Smooth muscle cell (in vitro differentiated cells): ENCODE results near the gene B4GAT1. TPM values are rescaled to one million over a fixed set of nuclear protein-coding genes. Genes with fewer than 3 reads are reported as not detected.

ENCODE experiments used
- DNase-seq: peaks from one replicate; lab custom pipeline; 2025; ENCODE audit not compliant: unreplicated experiment; lab: John Stamatoyannopoulos, UW
- H2AFZ ChIP-seq: fragments of 200-600 bp; sonication (generic); 2 replicates; pipeline ENCODE4 v1.6.0; 2016; ENCODE audit warnings: antibody characterized with exemption, low read depth, mild to moderate bottlenecking
- H3F3A ChIP-seq: fragments of 200-600 bp; sonication (generic); 2 replicates; pipeline ENCODE4 v1.6.0; 2017; ENCODE audit warnings: antibody characterized with exemption, low read depth
- H3K27ac ChIP-seq: fragments of 200-600 bp; sonication (generic); 2 replicates; pipeline ENCODE4 v1.5.1; 2016; ENCODE audit warnings: low read depth, mild to moderate bottlenecking
- H3K27me3 ChIP-seq: fragments of 200-600 bp; sonication (generic); 2 replicates; pipeline ENCODE4 v1.6.1; 2016; ENCODE audit warnings: low read depth, mild to moderate bottlenecking
- H3K36me3 ChIP-seq: fragments of 200-600 bp; sonication (generic); 2 replicates; pipeline ENCODE4 v1.5.1; 2016; ENCODE audit warnings: low read depth
- H3K4me1 ChIP-seq: fragments of 200-600 bp; sonication (generic); 2 replicates; pipeline ENCODE4 v1.5.1; 2016; ENCODE audit warnings: low read depth
- H3K4me2 ChIP-seq: fragments of 200-600 bp; sonication (generic); 2 replicates; pipeline ENCODE4 v1.6.0; 2016; ENCODE audit warnings: mild to moderate bottlenecking
- H3K4me3 ChIP-seq: fragments of 200-600 bp; sonication (generic); 2 replicates; pipeline ENCODE4 v1.5.1; 2016; ENCODE audit warnings: mild to moderate bottlenecking
- H3K79me2 ChIP-seq: fragments of 200-600 bp; sonication (generic); 2 replicates; pipeline ENCODE4 v1.6.0; 2016; ENCODE audit warnings: low read depth, mild to moderate bottlenecking
- H3K9ac ChIP-seq: fragments of 200-600 bp; sonication (generic); 2 replicates; pipeline ENCODE4 v1.6.0; 2016; ENCODE audit warnings: low read depth
- H3K9me3 ChIP-seq: fragments of 200-600 bp; sonication (generic); replicated peaks from 2 replicates; pipeline ENCODE4 v1.5.1; 2016; ENCODE audit warnings: low read depth
- H4K20me1 ChIP-seq: fragments of 200-600 bp; sonication (generic); 2 replicates; pipeline ENCODE4 v1.6.0; 2016; ENCODE audit warnings: low read depth
- CTCF ChIP-seq: fragments of 200-600 bp; sonication (generic); IDR thresholded peaks from 2 replicates; pipeline ENCODE4 v1.5.1; 2017; ENCODE audit warnings: borderline replicate concordance, mild to moderate bottlenecking, antibody characterized with exemption; ENCODE audit not compliant: insufficient read depth, poor library complexity, severe bottlenecking
- WGBS: methylation state at CpG from one replicate; pipeline ENCODE4 v1.1.7; 2016; ENCODE audit warnings: low lambda C conversion rate; 5-methylcytosine and 5-hydroxymethylcytosine counted together
- polyA plus RNA-seq: library from polyadenylated mRNA; unstranded; fragments of >200 nt; fragmentation: Nextera tagmentation; extraction: Ambion mirVana; gene quantifications from 2 replicates; pipeline ENCODE4 v1.2.1, GENCODE V29; 2016
- total RNA-seq: library from RNA; depleted of rRNA; stranded (reverse); fragments of >200 nt; gene quantifications from 2 replicates; pipeline ENCODE4 v1.2.3, GENCODE V29; 2014

The B4GAT1 gene
- total and polyA plus RNA-seq, 2 experiments from 2014 or later = 27.1 to 35.1 TPM

GRCh38 chr11:66316849-66317251, 30.6 kb downstream of the B4GAT1 start, which contains the start of gene CD248:
CD248 (minus strand) TSS chr11:66317044; CDS start chr11:66317027, 17 bp downstream.
- Histone ChIP-seq H2AFZ (no peak within 1 kb of the TSS), H3K36me3 (no peaks in the 10 kb centered on the region), H3K27ac (peak within 1 kb of the TSS; percentile 97), H3K4me1 (peaks cover 43% of the 10 kb centered on the region), H3K79me2 (peaks cover 28% of the 10 kb centered on the region), H3K4me2 (peak within 1 kb of the TSS; percentile 88), H3K9me3 (no peaks in the 10 kb centered on the region), H4K20me1 (peaks cover 4% of the 10 kb centered on the region), H3K9ac (peak within 1 kb of the TSS; percentile 51), H3K27me3 (no peaks in the 10 kb centered on the region), H3F3A (peaks cover 32% of the 10 kb centered on the region), H3K4me3 (peak within 1 kb of the TSS; percentile 47)
- no peak for TF ChIP-seq CTCF
- peak; percentile 72 for DNase-seq
- 20% methylated on average over 25 of the region's 29 CpGs for WGBS

- TF ChIP-seq CTCF = no peak
- Histone ChIP-seq H2AFZ (no peak overlapping the region), H3K9me3 (no peaks in the 10 kb centered on the region), H3K4me1 (peaks cover 43% of the 10 kb centered on the region), H4K20me1 (peaks cover 4% of the 10 kb centered on the region), H3K27me3 (no peaks in the 10 kb centered on the region), H3K9ac (peak overlapping the region; percentile 51), H3K4me2 (peak overlapping the region; percentile 88), H3K79me2 (peaks cover 28% of the 10 kb centered on the region), H3K36me3 (no peaks in the 10 kb centered on the region), H3K4me3 (peak overlapping the region; percentile 47), H3F3A (peaks cover 36% of the 10 kb centered on the region), H3K27ac (peak overlapping the region; percentile 97)
- DNase-seq = no peak
- WGBS = 80% methylated on average over 52 of the region's 52 CpGs
These were observed 31.3 kb downstream of the B4GAT1 start for GRCh38 chr11:66315921-66316811.

- H2AFZ ChIP-seq = no peak overlapping the region
- H3K4me1 ChIP-seq = peaks cover 43% of the 10 kb centered on the region
- H3K4me2 ChIP-seq = peak overlapping the region; percentile 88
- H4K20me1 ChIP-seq = peaks cover 4% of the 10 kb centered on the region
- peaks cover 40% of the 10 kb centered on the region for H3F3A ChIP-seq
- H3K27ac ChIP-seq = peak overlapping the region; percentile 97
- no peaks in the 10 kb centered on the region for H3K9me3 ChIP-seq
- 92% methylated on average over 10 of the region's 14 CpGs for WGBS
- H3K27me3 ChIP-seq = no peaks in the 10 kb centered on the region
- no peaks in the 10 kb centered on the region for H3K36me3 ChIP-seq
- peaks cover 28% of the 10 kb centered on the region for H3K79me2 ChIP-seq
- TF ChIP-seq CTCF = no peak
- peak overlapping the region; percentile 47 for H3K4me3 ChIP-seq
- H3K9ac ChIP-seq = no peak overlapping the region
- no peak for DNase-seq
These were observed 31.9 kb downstream of the B4GAT1 start for GRCh38 chr11:66315498-66315885.
